Hematopoietic multipotent progenitor cell treated with erythropoietin and hydrocortisone succinate and interleukin-3 and kit ligand, for 15 days (in vitro differentiated cells): ENCODE data around the gene SRGAP1.

Experiments used
- DNase-seq: peaks from one replicate; pipeline ENCODE4 v3.0.0-alpha.2; 2015; ENCODE audit warnings: low spot score

The SRGAP1 gene

DNA sequence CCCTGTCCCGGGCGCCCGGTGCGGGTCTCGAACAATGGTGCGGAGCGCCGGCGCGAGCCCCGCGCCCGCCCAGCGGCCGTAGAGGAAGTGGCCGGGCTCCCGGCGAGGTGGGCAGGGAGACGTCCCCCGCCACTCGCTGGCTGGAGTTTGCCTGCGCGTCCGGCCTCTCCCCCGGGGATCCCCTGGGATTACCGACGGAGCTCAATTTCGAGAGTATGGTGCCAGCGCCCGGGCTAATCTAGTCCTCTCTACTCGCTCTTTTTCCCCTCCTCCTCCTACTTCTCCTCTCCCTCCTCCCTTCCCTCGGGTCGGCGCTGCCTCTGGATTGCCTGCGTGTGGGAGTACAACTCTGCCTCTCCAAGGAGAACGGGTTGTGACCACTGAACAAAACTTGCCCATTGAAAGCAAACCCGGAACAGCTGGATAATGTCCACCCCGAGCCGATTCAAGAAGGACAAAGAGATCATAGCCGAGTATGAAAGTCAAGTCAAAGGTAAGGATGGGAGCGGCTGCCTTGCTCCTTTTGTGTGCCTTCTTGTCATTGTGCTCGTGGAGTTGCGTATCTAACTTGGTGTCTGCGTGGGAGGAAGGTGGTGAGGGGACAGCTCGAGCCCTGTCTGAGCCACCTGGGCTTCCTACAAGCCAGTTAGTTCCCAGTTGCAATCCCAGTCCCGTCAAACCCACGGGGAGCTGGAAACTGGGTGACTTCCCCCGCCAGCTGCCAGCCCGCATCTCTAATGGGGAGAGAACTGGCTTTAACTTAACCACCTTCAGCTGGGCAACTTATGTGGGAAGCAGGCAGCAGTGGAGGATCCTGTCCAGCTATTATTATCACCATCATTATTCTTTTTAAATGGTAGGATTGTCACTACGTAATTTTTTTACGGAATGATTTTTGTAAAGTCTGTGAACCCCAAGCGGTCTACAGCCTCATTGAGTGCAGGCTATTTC, at the start of gene SRGAP1:
TSS of gene SRGAP1 (plus strand) at position 310 of the 951 bp plus-strand sequence. CDS start at position 427, 117 bp downstream.
- no peak for DNase-seq

GRCh38 chr12:63795032-63795687, 49.3 kb upstream of the SRGAP1 start:
- no peak for DNase-seq

GRCh38 chr12:63795944-63796343, 48.6 kb upstream of the SRGAP1 start:
- DNase-seq, result no peak

DNA sequence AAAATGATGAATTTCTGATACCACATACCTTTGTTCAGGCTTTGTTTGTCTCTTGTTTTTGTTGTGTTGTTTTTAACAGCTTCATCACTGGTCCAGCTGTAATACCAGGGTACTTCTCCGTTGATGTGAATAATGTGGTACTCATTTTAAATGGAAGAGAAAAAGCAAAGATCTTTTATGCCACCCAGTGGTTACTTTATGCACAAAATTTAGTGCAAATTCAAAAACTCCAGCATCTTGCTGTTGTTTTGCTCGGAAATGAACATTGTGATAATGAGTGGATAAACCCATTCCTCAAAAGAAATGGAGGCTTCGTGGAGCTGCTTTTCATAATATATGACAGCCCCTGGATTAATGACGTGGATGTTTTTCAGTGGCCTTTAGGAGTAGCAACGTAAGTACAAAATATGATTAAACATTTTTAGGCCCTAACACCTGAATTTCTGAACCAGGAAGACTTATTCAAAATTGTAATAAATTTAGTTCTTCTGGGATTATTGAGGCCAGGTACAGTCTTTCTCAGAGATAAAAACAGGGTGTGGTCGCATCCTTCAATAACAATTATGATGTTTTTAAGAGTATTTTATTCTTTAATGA, 42.4 kb upstream of the SRGAP1 start:
- peak; percentile 40 for DNase-seq

DNA sequence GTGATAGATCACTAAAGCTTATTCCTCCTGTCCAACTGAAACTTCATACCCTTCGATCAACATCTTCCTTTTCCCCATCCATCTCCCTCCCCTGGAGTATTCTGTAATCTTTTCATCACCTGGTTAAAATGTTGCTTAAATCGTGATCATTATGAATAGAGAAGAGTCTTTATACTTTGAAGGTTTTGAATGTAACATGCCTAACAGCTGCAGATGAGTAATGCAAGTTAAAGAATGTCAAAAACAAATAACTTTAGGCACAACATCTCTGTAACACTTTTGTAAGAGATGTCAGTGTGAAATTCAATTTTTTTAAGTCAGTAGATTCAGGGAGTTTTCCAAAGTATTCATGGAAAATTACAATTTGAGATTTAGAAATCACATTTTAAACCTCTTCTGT, 39.8 kb upstream of the SRGAP1 start:
- DNase-seq, result no peak

- no peak for DNase-seq
These were observed 38.5 kb upstream of the SRGAP1 start for GRCh38 chr12:63805704-63806672.

DNA sequence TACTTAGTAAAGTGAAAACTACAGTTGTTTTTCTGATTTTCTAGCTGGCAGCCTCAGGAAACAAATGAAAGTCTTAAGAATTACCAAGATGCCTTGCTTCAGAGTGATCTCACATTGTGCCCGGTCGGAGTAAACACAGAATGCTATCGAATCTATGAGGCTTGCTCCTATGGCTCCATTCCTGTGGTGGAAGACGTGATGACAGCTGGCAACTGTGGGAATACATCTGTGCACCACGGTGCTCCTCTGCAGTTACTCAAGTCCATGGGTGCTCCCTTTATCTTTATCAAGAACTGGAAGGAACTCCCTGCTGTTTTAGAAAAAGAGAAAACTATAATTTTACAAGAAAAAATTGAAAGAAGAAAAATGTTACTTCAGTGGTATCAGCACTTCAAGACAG, 35.9 kb upstream of the SRGAP1 start:
- no peak for DNase-seq

GRCh38 chr12:63809566-63809965, 34.9 kb upstream of the SRGAP1 start:
- DNase-seq, result no peak

DNA sequence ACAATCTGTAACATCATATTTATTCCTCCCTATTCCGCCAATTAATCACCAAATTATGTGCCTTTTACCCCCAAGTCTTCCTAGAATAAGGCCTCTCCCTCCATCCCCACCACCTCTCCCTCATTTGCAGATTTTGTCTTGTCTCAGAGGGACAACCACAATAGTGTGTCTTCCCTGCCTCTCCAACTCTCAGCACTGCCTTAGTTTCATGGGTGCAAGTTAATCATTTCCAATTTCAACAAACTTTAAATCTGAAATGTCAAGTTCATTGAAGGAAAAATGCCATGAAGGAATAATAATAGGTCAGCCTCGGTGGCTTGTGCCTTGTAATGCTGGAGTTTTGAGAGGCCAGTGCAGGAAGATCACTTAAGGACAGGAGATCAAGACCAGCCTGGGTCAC, 33.2 kb upstream of the SRGAP1 start:
- DNase-seq, result no peak

- no peak for DNase-seq
These were observed 32.7 kb upstream of the SRGAP1 start for GRCh38 chr12:63811755-63812154.

DNA sequence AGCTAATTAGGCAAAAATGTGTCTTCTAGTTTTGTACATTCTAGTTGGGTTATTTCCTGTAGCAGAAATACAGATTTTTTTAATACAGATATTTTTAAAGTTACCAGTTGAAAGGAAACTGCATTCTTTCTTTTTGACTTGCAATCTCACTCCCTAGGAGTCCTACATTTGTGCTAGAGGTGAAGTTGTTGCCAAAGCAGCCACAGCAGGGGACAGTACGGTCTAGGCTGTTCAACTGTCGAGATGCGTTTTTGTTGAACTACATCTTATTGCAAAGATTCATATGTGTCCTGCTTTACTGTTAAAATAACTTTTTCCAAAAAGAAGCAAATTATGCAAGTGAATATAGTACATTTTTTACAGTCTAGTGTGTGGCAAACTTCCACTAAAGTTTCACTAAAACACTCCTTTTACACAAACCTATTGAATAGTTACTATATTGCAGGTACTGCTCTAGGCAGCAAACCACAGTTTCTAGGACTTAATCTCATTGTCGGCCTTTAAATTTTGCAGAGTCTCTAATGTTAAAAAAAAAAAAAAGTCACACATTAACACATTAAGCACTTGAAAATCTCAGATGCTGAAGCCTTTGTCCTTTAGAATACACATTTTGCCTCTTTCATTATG, 30.2 kb upstream of the SRGAP1 start:
- no peak for DNase-seq

GRCh38 chr12:63815482-63815852, 29.0 kb upstream of the SRGAP1 start:
- no peak for DNase-seq

- DNase-seq, result no peak
These were observed 28.5 kb upstream of the SRGAP1 start for GRCh38 chr12:63816031-63816430.

DNA sequence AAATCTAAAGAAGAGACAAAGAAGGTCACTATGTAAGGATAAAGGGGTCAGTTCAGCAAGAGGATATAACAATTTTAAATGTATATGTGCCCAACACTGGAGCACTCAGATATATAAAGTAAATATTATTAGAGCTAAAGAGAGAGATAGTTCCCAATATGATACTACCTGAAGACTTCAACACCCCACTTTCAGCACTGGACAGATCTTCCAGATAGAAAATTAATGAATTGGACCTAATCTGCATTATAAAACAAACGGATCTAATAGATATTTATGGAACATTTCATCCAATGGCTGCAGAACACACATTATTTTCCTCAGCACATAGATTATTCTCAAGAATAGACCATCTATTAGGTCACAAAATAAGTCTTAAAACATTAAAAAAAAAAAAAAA, 24.1 kb upstream of the SRGAP1 start:
- no peak for DNase-seq

DNA sequence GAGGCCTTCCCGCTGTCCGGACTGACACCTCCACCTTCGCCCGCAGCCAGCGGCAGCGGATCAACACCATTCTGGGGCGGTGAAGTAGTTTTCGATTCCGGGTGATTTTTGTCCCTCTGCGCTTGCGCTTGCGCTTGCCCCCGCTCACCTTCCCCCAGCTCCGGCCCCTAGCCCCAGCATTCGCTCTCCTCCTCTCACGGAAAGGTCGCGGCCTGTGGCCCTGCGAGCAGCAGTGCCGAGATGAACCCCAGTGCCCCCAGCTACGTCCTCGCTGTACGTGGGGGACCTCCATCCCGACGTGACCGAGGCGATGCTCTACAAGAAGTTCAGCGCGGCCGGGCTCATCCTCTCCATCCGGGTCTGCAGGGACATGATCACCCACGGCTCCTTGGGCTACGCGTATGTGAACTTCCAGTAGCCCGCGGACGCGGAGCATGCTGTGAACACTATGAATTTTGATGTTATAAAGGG, 22.7 kb upstream of the SRGAP1 start:
- DNase-seq, result no peak

DNA sequence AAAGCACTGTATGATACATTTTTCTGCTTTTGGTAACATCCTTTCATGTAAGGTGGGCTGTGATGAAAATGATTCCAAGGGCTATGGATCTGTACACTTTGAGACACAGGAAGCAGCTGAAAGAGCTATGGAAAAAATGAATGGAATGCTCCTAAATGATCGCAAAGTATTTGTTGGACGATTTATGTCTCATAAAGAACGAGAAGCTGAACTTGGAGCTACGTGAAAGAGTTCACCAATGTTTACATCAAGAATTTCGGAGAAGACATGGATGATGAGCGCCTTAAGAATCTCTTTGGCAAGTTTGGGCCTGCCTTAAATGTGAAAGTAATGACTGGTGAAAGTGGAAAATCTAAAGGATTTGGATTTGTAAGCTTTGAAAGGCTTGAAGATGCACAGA, 22.1 kb upstream of the SRGAP1 start:
- DNase-seq, result no peak

- DNase-seq, result no peak
These were observed 21.5 kb upstream of the SRGAP1 start for GRCh38 chr12:63823040-63823439.

DNA sequence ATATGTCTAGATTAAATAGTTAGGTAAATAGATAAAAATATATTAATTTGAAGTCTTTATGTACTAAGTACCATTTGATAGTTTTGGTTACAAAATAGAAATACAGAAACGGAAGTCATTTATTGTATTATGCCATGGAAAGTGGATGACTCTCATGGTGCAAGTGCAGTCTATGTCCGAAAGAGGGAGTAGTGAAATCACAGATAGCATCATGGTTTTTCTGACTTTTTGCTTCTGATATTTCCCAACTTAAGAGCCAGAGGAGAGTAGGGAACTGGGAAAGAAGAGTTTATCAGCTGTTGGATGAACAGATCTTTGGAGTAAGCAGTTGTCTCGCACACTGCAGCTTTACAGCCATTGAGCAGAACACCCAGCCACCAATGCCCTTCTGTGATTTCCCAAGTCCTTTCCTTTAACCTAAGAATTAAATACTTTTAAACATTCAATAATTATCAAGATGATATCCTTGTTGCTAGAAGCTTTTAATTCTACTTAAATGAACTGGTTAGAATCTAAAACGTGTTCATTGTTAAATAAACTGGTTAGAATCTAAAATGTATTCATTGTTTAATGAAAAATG, 18.4 kb upstream of the SRGAP1 start:
- no peak for DNase-seq

DNA sequence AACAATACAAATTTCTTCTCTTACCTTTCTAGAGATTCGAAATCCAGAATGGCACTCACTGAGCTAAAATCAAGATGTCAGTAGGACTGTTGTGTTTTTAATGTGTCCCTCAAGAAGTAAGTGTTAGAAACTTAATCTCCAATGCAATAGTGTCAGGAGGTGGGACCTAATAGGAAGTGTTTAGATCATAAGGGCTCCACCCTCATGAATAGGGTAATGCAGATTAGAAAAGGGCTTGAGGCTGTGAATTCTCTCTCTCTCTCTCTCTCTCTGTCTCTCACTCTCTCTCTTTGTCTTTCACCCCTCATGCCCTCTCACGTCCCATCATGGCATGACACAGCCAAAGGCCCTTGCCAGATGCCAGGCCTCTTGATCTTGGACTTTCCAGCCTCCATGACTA, 15.6 kb upstream of the SRGAP1 start:
- no peak for DNase-seq

- DNase-seq, result no peak
These were observed 8.5 kb upstream of the SRGAP1 start for GRCh38 chr12:63836046-63836445.

GRCh38 chr12:63836936-63837335, 7.6 kb upstream of the SRGAP1 start:
- DNase-seq, result no peak
